H1 (cell line): Measurements from ENCODE around the gene JADE1. TPM values are rescaled to one million over a fixed set of nuclear protein-coding genes. Genes with fewer than 3 reads are reported as not detected.

Experiments
- CTCF ChIA-PET: fragments of 300-600 bp; sonication (Branson Sonifier 250); formaldehyde crosslinking; loops from one replicate; lab custom pipeline; 2021; ENCODE audit not compliant: partially characterized antibody; lab: Charles Lee
- POLR2A ChIA-PET: fragments of 300-600 bp; sonication (Branson Sonifier 250); formaldehyde crosslinking; loops from one replicate; lab custom pipeline; 2021; ENCODE audit warnings: inconsistent platforms; ENCODE audit not compliant: partially characterized antibody; lab: Charles Lee
- DNase-seq, 2 experiments: peaks; one replicate each; pipeline versions ENCODE4 v3.0.0 to v3.0.0-alpha.2; 2010 to 2022; ENCODE audit warnings: low spot score in 2 of 2, low read depth in 1 of 2, mixed read lengths in 1 of 2
- FAIRE-seq: peaks from 2 replicates; lab custom pipeline; 2011; peaks lifted over from hg19 to GRCh38; lab: Jason Lieb, UNC
- H2AFZ ChIP-seq: 2 replicates; pipeline ENCODE4 v1.8.1; 2012; ENCODE audit warnings: low read length, inconsistent platforms
- H2AK5ac ChIP-seq: 2 replicates; pipeline ENCODE4 v1.6.1; 2013; ENCODE audit warnings: low read depth, low read length
- H2BK120ac ChIP-seq: replicated peaks from 2 replicates; pipeline ENCODE3; 2013; ENCODE audit warnings: low read depth, low read length, inconsistent platforms
- H2BK12ac ChIP-seq: 2 replicates; pipeline ENCODE4 v1.6.1; 2013; ENCODE audit warnings: low read depth, low read length
- H2BK15ac ChIP-seq: 2 replicates; pipeline ENCODE4 v1.6.1; 2013; ENCODE audit warnings: low read length
- H2BK20ac ChIP-seq: 2 replicates; pipeline ENCODE4 v1.6.1; 2013; ENCODE audit warnings: low read length
- H2BK5ac ChIP-seq: 2 replicates; pipeline ENCODE4 v1.6.1; 2013; ENCODE audit warnings: low read depth, low read length
- H3K14ac ChIP-seq: 2 replicates; pipeline ENCODE4 v1.6.1; 2013; ENCODE audit warnings: inconsistent platforms; ENCODE audit not compliant: insufficient read length
- H3K18ac ChIP-seq: 2 replicates; pipeline ENCODE4 v1.6.1; 2013; ENCODE audit warnings: low read length; ENCODE audit errors: extremely low read depth
- H3K23ac ChIP-seq: 2 replicates; pipeline ENCODE4 v1.6.1; 2013; ENCODE audit warnings: inconsistent platforms; ENCODE audit not compliant: insufficient read length
- H3K23me2 ChIP-seq: 2 replicates; pipeline ENCODE4 v1.6.1; 2013; ENCODE audit warnings: low read depth, low read length
- H3K27ac ChIP-seq: 2 replicates; pipeline ENCODE4 v1.6.1; 2011; ENCODE audit warnings: low read depth, low read length, inconsistent platforms
- H3K27me3 ChIP-seq, 4 experiments: replicated peaks in 1 of 4; 1 replicate in 1 of 4; 2 replicates in 3 of 4; pipeline versions ENCODE4 v1.6.1 to v1.8.1; 2011 to 2013; ENCODE audit warnings: low read length in 3 of 4, mild to moderate bottlenecking in 3 of 4, inconsistent platforms in 2 of 4, mixed read lengths in 2 of 4, moderate library complexity in 1 of 4; ENCODE audit not compliant: control insufficient read depth in 3 of 4, insufficient read depth in 3 of 4; ENCODE audit errors: extremely low read depth in 1 of 4
- H3K36me3 ChIP-seq, 4 experiments: 2 replicates each; pipeline versions ENCODE4 v1.6.1 to v1.8.1; 2011 to 2013; ENCODE audit warnings: mild to moderate bottlenecking in 4 of 4, low read length in 3 of 4, moderate library complexity in 2 of 4, control low read depth in 1 of 4, inconsistent platforms in 1 of 4; ENCODE audit not compliant: insufficient read depth in 4 of 4, control insufficient read depth in 2 of 4
- H3K4ac ChIP-seq: replicated peaks from 2 replicates; pipeline ENCODE3; 2013; ENCODE audit warnings: low read length, low read depth, mixed read lengths, inconsistent platforms; ENCODE audit not compliant: insufficient read length
- H3K4me1 ChIP-seq, 4 experiments: replicated peaks in 1 of 4; 1 replicate in 1 of 4; 2 replicates in 3 of 4; pipeline versions ENCODE4 v1.6.1 to v1.8.1; 2011 to 2013; ENCODE audit warnings: low read length in 3 of 4, inconsistent platforms in 2 of 4, mixed read lengths in 1 of 4; ENCODE audit not compliant: insufficient read depth in 4 of 4, control insufficient read depth in 3 of 4
- H3K4me2 ChIP-seq, 2 experiments: 2 replicates each; pipeline versions ENCODE4 v1.6.1 to v1.8.1; 2011 to 2013; ENCODE audit warnings: low read depth in 2 of 2, low read length in 2 of 2, control low read depth in 1 of 2, inconsistent platforms in 1 of 2, mild to moderate bottlenecking in 1 of 2; ENCODE audit not compliant: insufficient read depth in 1 of 2
- H3K4me3 ChIP-seq, 4 experiments: fragments of 200-600, 300-600 bp in 1 of 4; sonication (generic), shearing (Covaris generic), sonication (Bioruptor Twin) in 1 of 4; 2 replicates each; pipeline versions ENCODE4 v1.5.1 to v1.8.1; 2011 to 2016; ENCODE audit warnings: low read length in 4 of 4, low read depth in 3 of 4, control low read depth in 2 of 4, inconsistent platforms in 2 of 4, mild to moderate bottlenecking in 2 of 4, mixed read lengths in 1 of 4, moderate library complexity in 1 of 4; ENCODE audit not compliant: insufficient read depth in 2 of 4; ENCODE audit errors: extremely low read depth in 1 of 4
- H3K56ac ChIP-seq: replicated peaks from 2 replicates; pipeline ENCODE3; 2013; ENCODE audit warnings: low read depth, mild to moderate bottlenecking, mixed read lengths, low read length, inconsistent platforms; ENCODE audit not compliant: insufficient read length
- H3K79me1 ChIP-seq: 2 replicates; pipeline ENCODE4 v1.6.1; 2013; ENCODE audit warnings: low read depth, low read length, control low read depth
- H3K79me2 ChIP-seq, 2 experiments: 2 replicates each; pipeline versions ENCODE4 v1.6.1 to v1.8.1; 2012 to 2013; ENCODE audit warnings: low read length in 2 of 2, mild to moderate bottlenecking in 2 of 2, inconsistent platforms in 1 of 2; ENCODE audit not compliant: insufficient read depth in 2 of 2, control insufficient read depth in 1 of 2
- H3K9ac ChIP-seq, 4 experiments: replicated peaks in 1 of 4; 1 replicate in 1 of 4; 2 replicates in 3 of 4; pipeline versions ENCODE4 v1.6.1 to v1.8.1; 2011 to 2013; ENCODE audit warnings: low read depth in 3 of 4, low read length in 3 of 4, control low read depth in 2 of 4, mild to moderate bottlenecking in 2 of 4, moderate library complexity in 2 of 4, inconsistent platforms in 1 of 4; ENCODE audit errors: extremely low read depth in 1 of 4
- H3K9me3 ChIP-seq, 2 experiments: 2 replicates each; pipeline versions ENCODE4 v1.6.1 to v1.8.1; 2012 to 2013; ENCODE audit warnings: mild to moderate bottlenecking in 2 of 2, moderate library complexity in 2 of 2, control low read depth in 1 of 2, inconsistent platforms in 1 of 2, low read depth in 1 of 2, low read length in 1 of 2, mixed read lengths in 1 of 2; ENCODE audit not compliant: insufficient read depth in 2 of 2
- H4K20me1 ChIP-seq, 2 experiments: replicated peaks in 1 of 2; 2 replicates each; pipeline versions ENCODE3 to v1.8.1; 2011 to 2013; ENCODE audit warnings: inconsistent platforms in 2 of 2, low read length in 2 of 2, mild to moderate bottlenecking in 1 of 2; ENCODE audit not compliant: insufficient read depth in 2 of 2, control insufficient read depth in 1 of 2
- H4K5ac ChIP-seq: 2 replicates; pipeline ENCODE4 v1.6.1; 2013; ENCODE audit warnings: low read length, low read depth, mixed read lengths, inconsistent platforms; ENCODE audit not compliant: insufficient read length
- H4K8ac ChIP-seq: 2 replicates; pipeline ENCODE4 v1.8.0; 2013; ENCODE audit warnings: mild to moderate bottlenecking, moderate library complexity, low read length, inconsistent platforms; ENCODE audit not compliant: insufficient read depth; ENCODE audit errors: extremely low read depth
- H4K91ac ChIP-seq: replicated peaks from 2 replicates; pipeline ENCODE3; 2013; ENCODE audit warnings: low read length, mixed read lengths, inconsistent platforms; ENCODE audit not compliant: insufficient read length
- BCL11A ChIP-seq, 2 experiments: IDR thresholded peaks; one replicate each; pipeline ENCODE4 v1.6.1; 2011; ENCODE audit warnings: low read depth in 2 of 2, low read length in 2 of 2, mild to moderate bottlenecking in 2 of 2
- CHD2 ChIP-seq: IDR thresholded peaks from 2 replicates; pipeline ENCODE4 v1.6.1; 2012; ENCODE audit warnings: low read length, improper control_type of control experiment
- CREB1 ChIP-seq: IDR thresholded peaks from 2 replicates; pipeline ENCODE4 v1.6.1; 2012; ENCODE audit warnings: inconsistent platforms
- HDAC2 ChIP-seq, 2 experiments: fragments of 300-600 bp in 1 of 2; sonication (generic) in 1 of 2; IDR thresholded peaks; 2 replicates each; pipeline ENCODE4 v1.6.1; 2011 to 2012; ENCODE audit warnings: low read depth in 2 of 2, low read length in 2 of 2, mild to moderate bottlenecking in 2 of 2, moderate library complexity in 2 of 2, borderline replicate concordance in 1 of 2, inconsistent platforms in 1 of 2
- JUN ChIP-seq: IDR thresholded peaks from 2 replicates; pipeline ENCODE4 v1.6.1; 2011; ENCODE audit warnings: low read depth, mild to moderate bottlenecking, improper control_type of control experiment, low read length
- KDM1A ChIP-seq: fragments of 200-600, 300-600 bp; sonication (generic); IDR thresholded peaks from 2 replicates; pipeline ENCODE4 v1.7.1; 2016; ENCODE audit warnings: mild to moderate bottlenecking, low read length, borderline replicate concordance
- KDM5A ChIP-seq: fragments of 200-600 bp; IDR thresholded peaks from 2 replicates; pipeline ENCODE4 v1.7.1; 2012; ENCODE audit warnings: mild to moderate bottlenecking, low read length, inconsistent platforms, mixed read lengths
- POU5F1 ChIP-seq: IDR thresholded peaks from 2 replicates; pipeline ENCODE4 v1.6.1; 2011; ENCODE audit warnings: low read depth, mild to moderate bottlenecking, low read length, moderate library complexity
- RAD21 ChIP-seq, 2 experiments: IDR thresholded peaks in 1 of 2; conservative IDR thresholded peaks in 1 of 2; 2 replicates each; pipeline ENCODE4 v1.6.1; 2011; ENCODE audit warnings: low read depth in 2 of 2, low read length in 2 of 2, improper control_type of control experiment in 1 of 2, inconsistent platforms in 1 of 2, mild to moderate bottlenecking in 1 of 2, moderate library complexity in 1 of 2
- SIX5 ChIP-seq: IDR thresholded peaks from 2 replicates; pipeline ENCODE4 v1.6.1; 2011; ENCODE audit warnings: mild to moderate bottlenecking, low read depth, low read length
- SP2 ChIP-seq: IDR thresholded peaks from 2 replicates; pipeline ENCODE4 v1.6.1; 2012; ENCODE audit warnings: mild to moderate bottlenecking, low read length, inconsistent platforms
- SP4 ChIP-seq: IDR thresholded peaks from 2 replicates; pipeline ENCODE4 v1.6.1; 2012; ENCODE audit warnings: low read length, inconsistent platforms
- TAF7 ChIP-seq: optimal IDR thresholded peaks from 2 replicates; pipeline ENCODE3; 2011; ENCODE audit warnings: low read depth, mild to moderate bottlenecking, inconsistent platforms, low read length, moderate library complexity, borderline replicate concordance
- USF2 ChIP-seq: IDR thresholded peaks from 2 replicates; pipeline ENCODE4 v1.6.1; 2011; ENCODE audit warnings: low read length, improper control_type of control experiment
- WGBS, 2 experiments: shearing (Covaris generic) in 1 of 2; methylation state at CpG; one replicate each; pipeline versions ENCODE4 v1.1.6 to v1.1.7; 2013 to 2015; ENCODE audit warnings: low lambda C conversion rate in 2 of 2, mixed read lengths in 2 of 2, inconsistent platforms in 1 of 2, low coverage in 1 of 2, missing lambda C conversion rate in 1 of 2; ENCODE audit not compliant: insufficient replicate concordance in 2 of 2, insufficient coverage in 1 of 2, insufficient read length in 1 of 2; ENCODE audit errors: extremely low coverage in 1 of 2, missing lambda C conversion rate in 1 of 2; 5-methylcytosine and 5-hydroxymethylcytosine counted together
- polyA plus RNA-seq, 7 experiments: library from polyadenylated mRNA; depleted of rRNA in 3 of 7; stranded (reverse) in 5 of 7; unstranded in 2 of 7; fragments of >200 nt in 5 of 7; fragments of 200-250 nt in 2 of 7; gene quantifications; 1 replicate in 5 of 7; 2 replicates in 1 of 7; 4 replicates in 1 of 7; pipeline versions ENCODE4 v1.2.1 to v1.2.3, GENCODE V29; 2011 to 2013; ENCODE audit warnings: missing spikeins in 2 of 7, mixed read lengths in 2 of 7
- total RNA-seq: library from RNA; stranded (reverse); fragmentation: NEBNext Ultra II Directional; extraction: Animal tissue kit (Norgen Biotek cat#: 25700); gene quantifications from 2 replicates; pipeline ENCODE4 v1.2.1, GENCODE V29; 2021

JADE1 gene
- total and polyA plus RNA-seq, 2 of the 8 experiments (the other 6 are each of a cell fraction or from before 2014, with no cell fraction given), result 37.7 to 213 TPM

DNA sequence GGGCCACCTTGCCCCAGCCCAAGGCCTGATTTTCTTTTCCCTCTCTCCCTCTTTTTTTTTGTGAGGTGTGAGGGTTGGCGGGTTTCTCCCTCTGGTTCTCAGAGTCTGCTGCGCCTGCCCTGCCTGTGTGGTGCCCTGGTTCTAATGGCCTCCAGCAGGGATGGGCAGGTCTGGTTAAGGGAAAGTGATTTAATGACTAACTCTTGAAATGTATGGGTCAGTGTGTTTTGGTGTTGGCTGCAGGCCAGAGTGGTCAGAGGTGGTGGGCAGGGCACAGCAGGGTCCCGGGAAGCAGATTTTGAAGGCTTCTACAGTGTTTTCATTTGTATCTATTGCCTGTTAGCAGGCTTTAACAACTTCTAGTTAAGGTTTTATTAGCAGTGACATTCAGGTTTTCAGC is 39.0 kb downstream of the JADE1 start:
- Histone ChIP-seq H2AFZ (no peak overlapping the region), H2BK15ac (no peak overlapping the region), H3K23ac (no peak overlapping the region), H3K14ac (no peak overlapping the region), H3K4me1 (peaks cover 0 to 2% (median 0%) of the 10 kb centered on the region in 4 experiments; a peak in 1 of 7 replicates), H2AK5ac (no peak overlapping the region), H4K5ac (no peak overlapping the region), H3K4me2 (no peak overlapping the region), H3K27me3 (no peaks in the 10 kb centered on the region), H3K56ac (no peak overlapping the region), H2BK20ac (no peak overlapping the region), H3K36me3 (peaks cover 75 to 100% (median 96%) of the 10 kb centered on the region in 4 experiments), H3K9ac (no peak overlapping the region), H3K9me3 (no peaks in the 10 kb centered on the region), H3K18ac (no peak overlapping the region), H2BK5ac (no peak overlapping the region), H3K27ac (no peak overlapping the region), H3K4ac (no peak overlapping the region), H3K23me2 (no peaks in the 10 kb centered on the region), H2BK120ac (no peak overlapping the region), H3K4me3 (no peak overlapping the region), H4K91ac (no peak overlapping the region), H2BK12ac (no peak overlapping the region), H4K20me1 (peaks cover 36 to 44% of the 10 kb centered on the region in 2 experiments), H4K8ac (no peak overlapping the region; the same call in 1 of the 2 replicates), H3K79me1 (peaks cover 25% of the 10 kb centered on the region), H3K79me2 (peaks cover 16 to 99% of the 10 kb centered on the region in 2 experiments)
- DNase-seq, result no peak
- no peak for FAIRE-seq
- 100% methylated on average over 3 of the region's 3 CpGs; no CpG with 5 or more reads in 1 of the 2 experiments for WGBS, 2 experiments
- no peak for TF ChIP-seq KDM1A
- TF ChIP-seq KDM5A, result no peak
- TF ChIP-seq CREB1, result no peak
- TF ChIP-seq SP4, result no peak
- no peak for TF ChIP-seq SIX5
- TF ChIP-seq USF2, result no peak
- TF ChIP-seq TAF7, result no peak
- no peak for TF ChIP-seq RAD21 (IDR thresholded peaks at IDR 0.05 in 1 of 2, conservative IDR thresholded peaks at IDR 0.05 in 1 of 2; ENCODE audit: low read depth in 2 of 2, low read length in 2 of 2)
- no peak for TF ChIP-seq POU5F1
- no peak for TF ChIP-seq HDAC2 (IDR thresholded peaks at IDR 0.05; ENCODE audit: borderline replicate concordance in 1 of 2, low read depth in 2 of 2, low read length in 2 of 2)
- TF ChIP-seq SP2, result no peak
- no peak for TF ChIP-seq JUN
- TF ChIP-seq BCL11A (IDR thresholded peaks at IDR 0.05; ENCODE audit: low read depth in 2 of 2, low read length in 2 of 2), result no peak
- TF ChIP-seq CHD2, result no peak
- ChIA-PET POLR2A (interaction anchor here (0.6 to 1.2 kb wide), 2 partner anchors 12 to 15 kb away, joined by 3 to 4 read pairs; no protein-coding TSS in a partner anchor), CTCF (no interaction called here)
